OCI-LY3 (cell line): ENCODE data around the gene TIMM22.

ENCODE experiments used
- H2AFZ ChIP-seq: fragments of 200-600, 300-600 bp; shearing (Covaris generic); 2 replicates; pipeline ENCODE4 v1.6.0; 2014; ENCODE audit warnings: antibody characterized with exemption, low read depth, low read length
- H3K27ac ChIP-seq: fragments of 200-600, 300-600 bp; sonication (generic); 2 replicates; pipeline ENCODE4 v1.5.1; 2014; ENCODE audit warnings: mild to moderate bottlenecking, low read length, moderate library complexity, mixed read lengths
- H3K27me3 ChIP-seq: fragments of 200-600, 300-600 bp; sonication (generic); 2 replicates; pipeline ENCODE4 v1.6.1; 2014; ENCODE audit warnings: low read depth, low read length, mixed read lengths
- H3K36me3 ChIP-seq: fragments of 200-600, 300-600 bp; sonication (generic); replicated peaks from 2 replicates; pipeline ENCODE3; 2014; ENCODE audit warnings: low read depth, low read length, mixed read lengths
- H3K4me1 ChIP-seq: fragments of 300-600, 200-600 bp; sonication (generic); 2 replicates; pipeline ENCODE4 v1.6.1; 2014; ENCODE audit warnings: low read length, mixed read lengths
- H3K4me2 ChIP-seq: fragments of 200-600, 300-600 bp; sonication (generic); 2 replicates; pipeline ENCODE4 v1.6.1; 2014; ENCODE audit warnings: low read length, mixed read lengths
- H3K4me3 ChIP-seq: fragments of 300-600, 200-600 bp; sonication (generic); 2 replicates; pipeline ENCODE4 v1.5.1; 2014; ENCODE audit warnings: antibody characterized with exemption, mild to moderate bottlenecking, low read length, moderate library complexity
- H3K79me2 ChIP-seq: fragments of 300-600, 200-600 bp; shearing (Covaris generic); 2 replicates; pipeline ENCODE4 v1.6.1; 2014; ENCODE audit warnings: mild to moderate bottlenecking, low read length, mixed read lengths
- H3K9ac ChIP-seq: fragments of 300-600, 200-600 bp; shearing (Covaris generic); 2 replicates; pipeline ENCODE4 v1.6.0; 2014; ENCODE audit warnings: mild to moderate bottlenecking, low read length, moderate library complexity
- H3K9me3 ChIP-seq: fragments of 200-600, 300-600 bp; shearing (Covaris generic); 2 replicates; pipeline ENCODE4 v1.6.1; 2014; ENCODE audit warnings: low read length, mixed read lengths; ENCODE audit not compliant: insufficient read depth
- H4K20me1 ChIP-seq: fragments of 200-600, 300-600 bp; sonication (generic); 2 replicates; pipeline ENCODE4 v1.6.1; 2016; ENCODE audit warnings: low read length, mixed read lengths; ENCODE audit not compliant: insufficient read depth
- TF ChIP-seq, protein P1 (sequence below): fragments of 200-600, 300-600 bp; sonication (generic); IDR thresholded peaks from 2 replicates; pipeline ENCODE4 v1.5.1; 2014; ENCODE audit warnings: antibody characterized with exemption, low read length, low read depth

The TIMM22 gene

DNA sequence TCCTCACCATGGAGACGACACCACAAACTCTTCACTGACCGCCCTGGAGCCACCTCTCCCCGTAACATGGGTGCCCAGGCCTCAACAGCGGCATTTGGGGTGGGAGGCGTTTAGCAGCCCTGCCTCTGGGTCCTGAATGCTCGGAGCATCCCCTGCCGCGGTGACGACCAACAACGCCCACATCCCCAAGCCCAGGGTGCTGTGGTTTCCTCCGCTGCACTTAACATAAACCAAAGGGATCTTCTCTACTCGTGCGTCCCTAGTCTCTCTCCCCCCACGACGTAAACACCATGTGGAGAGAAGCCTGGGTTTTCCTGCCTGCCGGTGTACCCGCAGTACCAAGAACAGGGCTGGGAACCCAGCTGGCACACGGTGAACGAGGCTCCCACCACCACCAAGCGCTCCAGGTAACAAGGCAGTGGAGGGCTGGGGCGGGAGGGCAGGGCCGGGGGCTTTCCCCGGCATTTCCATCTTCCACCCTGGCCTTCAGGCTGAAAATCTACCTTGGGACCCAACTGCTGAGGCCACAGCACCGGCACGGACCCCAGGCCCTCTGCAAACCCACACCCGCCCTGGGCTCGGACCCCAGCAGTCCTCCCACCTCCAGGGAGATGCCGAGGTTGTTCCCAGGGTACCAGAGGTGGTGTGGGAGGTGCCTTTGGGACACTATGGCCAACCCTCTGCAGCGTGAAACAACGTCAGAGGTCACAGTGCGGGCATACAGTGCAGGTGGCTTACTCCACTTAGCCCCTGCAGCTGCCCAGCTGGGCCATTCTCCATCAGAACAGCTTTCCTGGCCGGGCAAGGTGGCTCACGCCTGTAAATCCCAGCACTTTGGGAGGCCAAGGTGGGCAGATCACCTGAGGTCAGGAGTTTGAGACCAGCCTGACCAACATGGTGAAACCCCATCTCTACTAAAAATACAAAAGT is 54.3 kb downstream of the TIMM22 start:
- Histone ChIP-seq H3K9me3 (no peaks in the 10 kb centered on the region), H3K9ac (no peak overlapping the region), H3K4me2 (no peak overlapping the region), H3K27me3 (no peaks in the 10 kb centered on the region), H4K20me1 (no peaks in the 10 kb centered on the region), H3K36me3 (no peaks in the 10 kb centered on the region), H3K4me3 (no peak overlapping the region), H3K27ac (no peak overlapping the region), H3K4me1 (no peaks in the 10 kb centered on the region), H2AFZ (no peak overlapping the region), H3K79me2 (no peaks in the 10 kb centered on the region)
- TF ChIP-seq, protein P1, sequence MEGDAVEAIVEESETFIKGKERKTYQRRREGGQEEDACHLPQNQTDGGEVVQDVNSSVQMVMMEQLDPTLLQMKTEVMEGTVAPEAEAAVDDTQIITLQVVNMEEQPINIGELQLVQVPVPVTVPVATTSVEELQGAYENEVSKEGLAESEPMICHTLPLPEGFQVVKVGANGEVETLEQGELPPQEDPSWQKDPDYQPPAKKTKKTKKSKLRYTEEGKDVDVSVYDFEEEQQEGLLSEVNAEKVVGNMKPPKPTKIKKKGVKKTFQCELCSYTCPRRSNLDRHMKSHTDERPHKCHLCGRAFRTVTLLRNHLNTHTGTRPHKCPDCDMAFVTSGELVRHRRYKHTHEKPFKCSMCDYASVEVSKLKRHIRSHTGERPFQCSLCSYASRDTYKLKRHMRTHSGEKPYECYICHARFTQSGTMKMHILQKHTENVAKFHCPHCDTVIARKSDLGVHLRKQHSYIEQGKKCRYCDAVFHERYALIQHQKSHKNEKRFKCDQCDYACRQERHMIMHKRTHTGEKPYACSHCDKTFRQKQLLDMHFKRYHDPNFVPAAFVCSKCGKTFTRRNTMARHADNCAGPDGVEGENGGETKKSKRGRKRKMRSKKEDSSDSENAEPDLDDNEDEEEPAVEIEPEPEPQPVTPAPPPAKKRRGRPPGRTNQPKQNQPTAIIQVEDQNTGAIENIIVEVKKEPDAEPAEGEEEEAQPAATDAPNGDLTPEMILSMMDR: no peak
